PC-9 (cell line): Measurements from ENCODE around the gene RGSL1. TPM values are rescaled to one million over a fixed set of nuclear protein-coding genes. Genes with fewer than 3 reads are reported as not detected.

Source experiments
- BruUV-seq: library from RNA; stranded (reverse); fragments of 400-500 nt; replicated peaks from 2 replicates; lab custom pipeline; 2021; lab: Mats Ljungman, UMichigan
- CTCF ChIA-PET: fragments of 300-600 bp; sonication (Branson Sonifier 250); formaldehyde crosslinking; loops from one replicate; lab custom pipeline; 2022; ENCODE audit warnings: antibody characterized with exemption; lab: Charles Lee
- POLR2A ChIA-PET: fragments of 300-600 bp; sonication (Branson Sonifier 250); formaldehyde crosslinking; loops from one replicate; lab custom pipeline; 2022; ENCODE audit warnings: antibody characterized with exemption; ENCODE audit not compliant: unreplicated experiment; lab: Charles Lee
- DNase-seq, 2 experiments: peaks; one replicate each; pipeline versions ENCODE4 v3.0.0 to v3.0.0-alpha.2; 2015 to 2022; ENCODE audit warnings: mixed read lengths in 1 of 2
- H2AFZ ChIP-seq: fragments of 200-600 bp; sonication (generic); 2 replicates; pipeline ENCODE4 v1.8.1; 2017; ENCODE audit warnings: antibody characterized with exemption
- H3F3A ChIP-seq: fragments of 200-600 bp; sonication (generic); 2 replicates; pipeline ENCODE4 v1.8.1; 2017; ENCODE audit warnings: antibody characterized with exemption, mild to moderate bottlenecking, low read depth; ENCODE audit not compliant: insufficient read depth
- H3K27ac ChIP-seq: fragments of 200-600 bp; sonication (generic); 2 replicates; pipeline ENCODE4 v1.6.1; 2016; ENCODE audit warnings: mixed run types
- H3K27me3 ChIP-seq: fragments of 200-600 bp; sonication (generic); 2 replicates; pipeline ENCODE4 v1.6.1; 2016; ENCODE audit warnings: low read depth, mixed run types; ENCODE audit not compliant: insufficient read depth
- H3K36me3 ChIP-seq: fragments of 200-600 bp; sonication (generic); 2 replicates; pipeline ENCODE4 v1.6.1; 2016; ENCODE audit warnings: low read depth, mixed run types
- H3K4me1 ChIP-seq: fragments of 200-600 bp; sonication (generic); replicated peaks from 2 replicates; pipeline ENCODE4 v1.6.1; 2016; ENCODE audit warnings: mixed run types; ENCODE audit not compliant: insufficient read depth
- H3K4me2 ChIP-seq: fragments of 200-600 bp; sonication (generic); 2 replicates; pipeline ENCODE4 v1.6.1; 2017; ENCODE audit warnings: mixed run types
- H3K4me3 ChIP-seq: fragments of 200-600 bp; sonication (generic); 2 replicates; pipeline ENCODE4 v1.6.1; 2016; ENCODE audit warnings: mixed run types
- H3K79me2 ChIP-seq: fragments of 200-600 bp; sonication (generic); 2 replicates; pipeline ENCODE4 v1.6.1; 2017; ENCODE audit warnings: low read depth, mixed run types
- H3K9me2 ChIP-seq: fragments of 200-600 bp; sonication (generic); 2 replicates; pipeline ENCODE4 v1.8.1; 2017; ENCODE audit warnings: mild to moderate bottlenecking; ENCODE audit not compliant: insufficient read depth
- H3K9me3 ChIP-seq: fragments of 200-600 bp; sonication (generic); 2 replicates; pipeline ENCODE4 v1.8.1; 2016; ENCODE audit warnings: low read depth; ENCODE audit not compliant: insufficient read depth
- H4K20me1 ChIP-seq: fragments of 200-600 bp; sonication (generic); 2 replicates; pipeline ENCODE4 v1.8.1; 2017; ENCODE audit not compliant: insufficient read depth
- EZH2 ChIP-seq: fragments of 200-600 bp; sonication (generic); IDR thresholded peaks from 2 replicates; pipeline ENCODE4 v1.8.0; 2017; ENCODE audit warnings: antibody characterized with exemption, low read depth
- intact Hi-C: fragments of 100-400 bp; cut with micrococcal nuclease; formaldehyde crosslinking; loops from one replicate; pipeline ENCODE4 v1.10.0; 2022; ENCODE audit not compliant: unreplicated experiment
- total RNA-seq: library from RNA; stranded (reverse); gene quantifications from 2 replicates; pipeline ENCODE4 v1.2.3, GENCODE V29; 2021
- TF ChIP-seq, protein P1 (sequence below): fragments of 200-600 bp; sonication (generic); conservative IDR thresholded peaks from 2 replicates; pipeline ENCODE4 v1.6.1; 2017; ENCODE audit warnings: mixed run types, antibody characterized with exemption, mild to moderate bottlenecking, moderate library complexity

The RGSL1 gene
- total RNA-seq, 1 experiment from 2014 or later, result not detected

DNA sequence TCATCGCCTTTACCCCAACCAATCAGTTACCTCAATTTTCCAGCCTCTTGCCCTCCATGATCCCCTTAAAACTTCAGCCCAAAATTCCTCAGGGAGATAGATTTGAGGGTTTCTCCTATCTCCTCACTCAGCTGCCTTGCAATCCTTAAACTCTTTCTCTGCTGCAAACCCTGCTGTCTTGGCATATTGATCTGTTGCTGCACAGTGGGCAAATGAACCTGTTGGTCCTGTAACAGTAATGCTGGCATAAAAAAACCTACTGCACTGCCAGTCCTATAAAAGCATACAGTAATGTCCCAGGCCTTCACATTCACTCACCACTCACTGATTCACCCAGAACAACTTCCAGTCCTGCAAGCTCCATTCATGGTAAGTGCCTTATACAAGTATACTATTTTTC lies 44.4 kb upstream of the RGSL1 start:
- intact Hi-C loops, result no loop called here
- no peaks in the 10 kb centered on the region for H4K20me1 ChIP-seq
- H3K27ac ChIP-seq, result no peak overlapping the region
- no peak overlapping the region for H3K4me2 ChIP-seq
- no peaks in the 10 kb centered on the region for H3K36me3 ChIP-seq
- H3K79me2 ChIP-seq, result no peaks in the 10 kb centered on the region
- no peaks in the 10 kb centered on the region for H3K9me2 ChIP-seq
- no peak overlapping the region for H2AFZ ChIP-seq
- no peak overlapping the region for H3K4me3 ChIP-seq
- no peaks in the 10 kb centered on the region for H3K4me1 ChIP-seq
- H3F3A ChIP-seq, result no peaks in the 10 kb centered on the region
- H3K27me3 ChIP-seq, result no peaks in the 10 kb centered on the region
- BruUV-seq, result no TSS peak
- CTCF ChIA-PET, result no interaction called here
- POLR2A ChIA-PET, result no interaction called here
- no peak for TF ChIP-seq EZH2
- TF ChIP-seq, protein P1, sequence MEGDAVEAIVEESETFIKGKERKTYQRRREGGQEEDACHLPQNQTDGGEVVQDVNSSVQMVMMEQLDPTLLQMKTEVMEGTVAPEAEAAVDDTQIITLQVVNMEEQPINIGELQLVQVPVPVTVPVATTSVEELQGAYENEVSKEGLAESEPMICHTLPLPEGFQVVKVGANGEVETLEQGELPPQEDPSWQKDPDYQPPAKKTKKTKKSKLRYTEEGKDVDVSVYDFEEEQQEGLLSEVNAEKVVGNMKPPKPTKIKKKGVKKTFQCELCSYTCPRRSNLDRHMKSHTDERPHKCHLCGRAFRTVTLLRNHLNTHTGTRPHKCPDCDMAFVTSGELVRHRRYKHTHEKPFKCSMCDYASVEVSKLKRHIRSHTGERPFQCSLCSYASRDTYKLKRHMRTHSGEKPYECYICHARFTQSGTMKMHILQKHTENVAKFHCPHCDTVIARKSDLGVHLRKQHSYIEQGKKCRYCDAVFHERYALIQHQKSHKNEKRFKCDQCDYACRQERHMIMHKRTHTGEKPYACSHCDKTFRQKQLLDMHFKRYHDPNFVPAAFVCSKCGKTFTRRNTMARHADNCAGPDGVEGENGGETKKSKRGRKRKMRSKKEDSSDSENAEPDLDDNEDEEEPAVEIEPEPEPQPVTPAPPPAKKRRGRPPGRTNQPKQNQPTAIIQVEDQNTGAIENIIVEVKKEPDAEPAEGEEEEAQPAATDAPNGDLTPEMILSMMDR, result no peak
- no peak for DNase-seq
- no peaks in the 10 kb centered on the region; the same call in none of the 2 replicates for H3K9me3 ChIP-seq

GRCh38 chr1:182406012-182406411 lies 43.9 kb upstream of the RGSL1 start:
- no TSS peak for BruUV-seq
- Histone ChIP-seq H3K27me3 (no peaks in the 10 kb centered on the region), H3K4me2 (no peak overlapping the region), H3K9me3 (no peaks in the 10 kb centered on the region; the same call in none of the 2 replicates), H2AFZ (no peak overlapping the region), H3K36me3 (no peaks in the 10 kb centered on the region), H3K27ac (no peak overlapping the region), H4K20me1 (no peaks in the 10 kb centered on the region), H3F3A (no peaks in the 10 kb centered on the region), H3K79me2 (no peaks in the 10 kb centered on the region), H3K4me1 (no peaks in the 10 kb centered on the region), H3K9me2 (no peaks in the 10 kb centered on the region), H3K4me3 (no peak overlapping the region)
- intact Hi-C loops, result no loop called here
- TF ChIP-seq EZH2, result no peak
- TF ChIP-seq, protein P1, result no peak
- CTCF ChIA-PET, result no interaction called here
- DNase-seq, result peak in 1 of 2 experiments; percentile 37
- POLR2A ChIA-PET, result no interaction called here

- intact Hi-C loops, result no loop called here
- Histone ChIP-seq H3K27me3 (no peaks in the 10 kb centered on the region), H3K27ac (no peak overlapping the region), H3K4me1 (no peaks in the 10 kb centered on the region), H3K9me2 (no peaks in the 10 kb centered on the region), H3K4me3 (no peak overlapping the region), H3K9me3 (no peaks in the 10 kb centered on the region; the same call in none of the 2 replicates), H2AFZ (no peak overlapping the region), H4K20me1 (no peaks in the 10 kb centered on the region), H3K36me3 (no peaks in the 10 kb centered on the region), H3F3A (no peaks in the 10 kb centered on the region), H3K79me2 (no peaks in the 10 kb centered on the region), H3K4me2 (no peak overlapping the region)
- TF ChIP-seq, protein P1, result no peak
- no peak for TF ChIP-seq EZH2
- no TSS peak for BruUV-seq
- no peak for DNase-seq
- POLR2A ChIA-PET, result no interaction called here
- CTCF ChIA-PET, result no interaction called here
Observed at GRCh38 chr1:182407724-182408123, 42.2 kb upstream of the RGSL1 start.
